ENCODE measurements around the gene PANK3.
"Not testable (repeated sequence)": the region's sequence is repeated elsewhere in the genome, so short reads cannot be mapped to it uniquely, and the experiment has no call there.

Gene PANK3

GRCh38 chr5:168578538-168579487 is at the start of gene PANK3:
TSS of gene PANK3 (minus strand) at chr5:168579368. CDS start at chr5:168579283, 85 bp downstream.
- DNase-seq (ENCODE audit: low read depth in 2 of 2): peak in 1 of 2 donors; percentile 4

GRCh38 chr5:168624850-168625364 is 45.7 kb upstream of the PANK3 start:
- no peak for DNase-seq (ENCODE audit: low read depth in 2 of 2)

GRCh38 chr5:168620807-168621206 is 41.6 kb upstream of the PANK3 start:
- no peak for DNase-seq (ENCODE audit: low read depth in 2 of 2)

DNA sequence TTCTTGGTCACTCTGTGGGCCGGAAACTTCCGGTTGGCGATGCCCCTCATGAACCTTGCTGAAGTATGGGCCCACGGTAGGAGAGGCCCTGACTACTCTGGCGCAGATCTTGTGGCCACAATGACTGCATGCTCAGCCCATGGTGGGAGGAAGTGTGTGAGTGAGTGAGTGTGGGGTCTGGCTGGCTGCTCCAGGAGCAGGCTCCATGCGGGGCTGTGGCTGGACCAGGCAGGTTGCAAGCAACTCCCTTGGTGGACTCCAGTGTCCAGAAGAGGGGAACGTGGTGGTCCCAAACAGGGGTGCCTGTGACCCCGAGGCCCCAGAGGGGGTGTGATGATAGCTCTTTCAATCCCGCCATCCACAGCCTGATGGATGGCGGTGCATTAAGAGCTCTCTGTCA is 35.5 kb upstream of the PANK3 start:
- no peak for DNase-seq (ENCODE audit: low read depth in 2 of 2)

GRCh38 chr5:168613996-168614395 is 34.8 kb upstream of the PANK3 start:
- no peak for DNase-seq (ENCODE audit: low read depth in 2 of 2)

GRCh38 chr5:168613396-168613795 is 34.2 kb upstream of the PANK3 start:
- DNase-seq (ENCODE audit: low read depth in 2 of 2): no peak

DNA sequence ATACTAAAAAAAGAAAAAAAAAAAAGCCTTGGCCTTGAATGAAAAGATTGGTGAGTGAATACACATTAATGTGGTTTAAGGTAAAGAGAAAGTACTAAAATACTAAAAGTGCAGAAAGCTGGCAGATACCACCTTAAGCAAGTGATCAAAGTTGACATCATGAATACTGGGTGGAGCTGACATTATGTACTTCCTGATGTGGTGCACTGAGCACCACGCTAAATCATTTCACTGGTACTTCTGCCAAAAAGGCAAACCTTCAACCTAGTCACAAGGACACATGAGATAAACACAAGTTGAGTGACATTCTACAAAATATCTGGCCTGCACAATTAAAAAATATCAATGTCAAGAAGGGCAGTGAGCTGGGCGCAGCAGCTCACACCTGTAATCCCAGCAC is 33.8 kb upstream of the PANK3 start:
- no peak for DNase-seq (ENCODE audit: low read depth in 2 of 2)

DNA sequence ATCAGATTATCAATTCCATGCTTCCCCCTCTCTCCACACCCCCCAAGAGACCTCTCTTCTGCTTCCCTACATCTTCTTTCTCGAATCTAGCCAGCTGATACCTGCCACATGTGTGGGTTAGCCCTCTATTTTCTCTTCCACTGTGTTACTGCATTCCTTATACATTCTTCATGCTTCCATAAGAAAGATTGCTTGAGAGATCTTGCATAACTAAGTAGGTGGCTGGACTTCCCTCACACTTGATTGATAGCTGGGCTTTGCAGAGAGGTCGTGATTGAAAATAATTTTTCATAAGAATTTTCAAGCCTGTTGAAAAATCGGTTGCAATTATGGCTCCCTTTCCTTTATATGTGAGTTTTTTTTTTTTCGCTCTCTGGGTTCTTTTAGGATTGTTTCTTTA is 33.0 kb upstream of the PANK3 start:
- no peak for DNase-seq (ENCODE audit: low read depth in 2 of 2)

- no peak for DNase-seq (ENCODE audit: low read depth in 2 of 2)
Observed at GRCh38 chr5:168611165-168611564, 32.0 kb upstream of the PANK3 start.

DNA sequence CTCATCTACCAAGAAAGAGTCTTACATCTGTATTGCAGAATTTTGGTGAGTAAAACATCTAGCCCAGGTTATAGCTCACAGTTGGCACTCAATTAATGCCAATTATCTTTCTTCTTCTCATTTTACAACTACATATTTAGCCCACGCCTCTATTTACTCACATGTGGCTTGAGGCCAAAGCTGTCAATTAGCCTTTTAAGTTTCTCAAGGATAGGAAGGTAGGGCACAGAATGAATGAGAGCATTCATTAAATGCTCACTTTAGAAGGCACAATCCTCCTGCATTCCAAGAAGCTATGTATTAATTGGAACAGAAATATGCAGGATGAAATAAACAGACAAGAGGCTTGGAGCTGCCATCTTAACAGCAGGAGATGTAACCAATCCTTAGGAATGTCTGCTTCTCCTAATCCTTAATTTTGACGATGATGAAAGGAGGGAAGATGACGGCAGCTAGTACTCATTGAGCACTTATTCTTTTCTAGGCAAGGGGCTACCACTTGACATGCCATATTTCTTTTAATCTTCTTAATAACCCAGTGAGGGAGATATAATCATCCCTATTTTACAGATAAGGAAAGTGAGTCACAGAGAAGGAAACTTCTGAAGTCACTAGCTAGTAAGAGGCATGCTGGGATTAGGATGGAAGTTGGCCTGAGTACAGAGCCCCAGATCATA is 30.8 kb upstream of the PANK3 start:
- no peak for DNase-seq (ENCODE audit: low read depth in 2 of 2)

DNA sequence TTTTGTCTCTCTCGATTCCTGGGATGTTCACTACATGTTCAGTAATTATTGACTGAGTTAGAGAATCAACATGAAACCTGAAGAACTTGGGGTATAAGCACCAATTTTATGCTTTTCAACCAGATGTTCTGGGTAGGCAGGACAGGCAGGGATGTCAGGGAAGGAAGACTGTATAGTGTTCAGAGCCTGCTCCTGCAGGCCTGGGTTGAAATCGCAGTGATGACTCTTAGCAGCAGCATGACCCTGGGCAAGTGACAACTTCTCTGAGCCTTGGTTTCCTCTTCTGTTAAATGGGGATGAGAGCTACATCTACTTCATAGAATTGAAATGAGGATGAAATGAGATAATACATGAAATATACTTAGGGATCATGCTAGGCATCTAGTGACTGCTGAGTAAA is 29.7 kb upstream of the PANK3 start:
- DNase-seq (ENCODE audit: low read depth in 2 of 2): no peak

DNA sequence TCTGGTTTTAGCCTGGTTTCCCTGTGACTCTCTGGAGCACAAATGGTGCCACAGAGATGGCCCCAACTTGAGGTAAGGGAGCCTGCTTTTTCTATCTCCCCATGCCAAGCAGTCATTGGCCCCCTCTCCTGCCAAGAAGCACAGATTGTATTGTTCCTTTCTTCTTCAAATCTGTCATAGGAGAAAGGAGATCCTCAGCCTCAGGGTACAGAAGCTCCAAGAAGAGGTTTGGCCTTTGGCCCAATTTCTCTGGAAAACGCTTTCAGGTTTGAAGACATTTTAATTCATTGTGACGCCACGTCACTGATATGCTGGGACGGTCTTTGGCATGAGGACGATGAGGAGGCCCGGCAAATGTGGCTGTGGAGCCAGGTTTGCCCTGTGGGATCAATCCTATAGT is 29.2 kb upstream of the PANK3 start:
- DNase-seq (ENCODE audit: low read depth in 2 of 2): no peak

DNA sequence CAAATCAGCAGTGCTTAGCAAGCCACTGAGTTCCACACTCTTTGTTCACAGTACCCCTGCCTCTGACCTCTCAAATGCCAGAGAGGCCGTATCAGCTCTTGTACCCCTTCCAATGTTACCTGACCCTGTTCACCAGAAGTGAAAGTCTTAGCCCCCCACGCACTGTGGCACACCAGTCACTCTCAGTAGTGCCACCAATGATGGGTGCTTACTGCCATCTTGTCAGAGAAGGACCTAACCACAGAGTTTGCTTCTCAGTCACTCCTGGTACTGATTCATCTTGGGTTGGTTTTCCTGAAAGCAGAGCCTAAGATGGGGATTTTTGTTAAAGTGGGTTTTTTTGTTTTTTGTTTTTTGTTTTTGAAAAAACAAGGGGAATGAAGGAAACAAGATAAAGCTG is 28.8 kb upstream of the PANK3 start:
- peak; percentile 8 to 43 for DNase-seq (ENCODE audit: low read depth in 2 of 2)

- no peak for DNase-seq (ENCODE audit: low read depth in 2 of 2)
Observed at GRCh38 chr5:168606562-168606961, 27.4 kb upstream of the PANK3 start.

- no peak for DNase-seq (ENCODE audit: low read depth in 2 of 2)
Observed at GRCh38 chr5:168604436-168604835, 25.3 kb upstream of the PANK3 start.

GRCh38 chr5:168603746-168604145 is 24.6 kb upstream of the PANK3 start:
- DNase-seq (ENCODE audit: low read depth in 2 of 2): no peak

GRCh38 chr5:168602517-168602916 is 23.3 kb upstream of the PANK3 start:
- DNase-seq (ENCODE audit: low read depth in 2 of 2): no peak

DNA sequence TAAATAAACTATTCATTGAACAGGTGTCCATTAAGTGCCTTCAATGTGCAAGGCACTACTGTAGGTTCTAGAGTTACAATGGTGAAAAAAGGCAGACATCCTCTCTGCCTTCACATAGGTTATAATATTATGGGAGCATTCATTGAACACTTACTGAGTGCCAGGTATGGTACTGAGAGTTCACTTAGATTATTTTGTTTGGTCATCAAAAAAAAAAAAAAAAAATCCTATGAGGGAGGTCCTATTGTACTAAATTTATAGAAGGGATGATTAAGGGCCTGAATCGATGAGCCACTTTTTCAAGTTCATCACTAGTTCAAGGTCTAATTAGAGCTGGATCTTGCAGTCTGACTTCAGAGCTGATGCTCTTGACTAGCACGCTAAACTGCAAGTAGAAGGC is 22.8 kb upstream of the PANK3 start:
- DNase-seq (ENCODE audit: low read depth in 2 of 2): no peak

GRCh38 chr5:168600409-168600808 is 21.2 kb upstream of the PANK3 start:
- DNase-seq (ENCODE audit: low read depth in 2 of 2): no peak

- no peak for DNase-seq (ENCODE audit: low read depth in 2 of 2)
Observed at GRCh38 chr5:168599826-168600225, 20.7 kb upstream of the PANK3 start.

GRCh38 chr5:168598639-168599038 is 19.5 kb upstream of the PANK3 start:
- no peak for DNase-seq (ENCODE audit: low read depth in 2 of 2)

- DNase-seq (ENCODE audit: low read depth in 2 of 2): no peak
Observed at GRCh38 chr5:168596927-168597326, 17.8 kb upstream of the PANK3 start.

DNA sequence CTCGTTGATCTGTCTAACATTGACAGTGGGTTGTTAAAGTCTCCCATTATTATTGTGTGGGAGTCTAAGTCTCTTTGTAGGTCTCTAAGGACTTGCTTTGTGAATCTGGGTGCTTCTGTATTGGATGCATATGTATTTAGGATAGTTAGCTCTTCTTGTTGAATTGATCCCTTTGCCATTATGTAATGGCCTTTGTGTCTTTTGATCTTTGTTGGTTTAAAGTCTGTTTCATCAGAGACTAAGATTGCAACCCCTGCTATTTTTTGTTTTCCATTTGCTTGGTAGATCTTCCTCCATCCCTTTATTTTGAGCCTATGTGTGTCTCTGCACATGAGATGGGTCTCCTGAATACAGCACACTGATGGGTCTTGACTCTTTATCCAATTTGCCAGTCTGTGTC is 17.0 kb upstream of the PANK3 start:
- not testable (repeated sequence) for DNase-seq (ENCODE audit: low read depth in 2 of 2)
